GM18858 (cell line): ENCODE measurements around the gene SARNP.
"Not testable (repeated sequence)": the region's sequence is repeated elsewhere in the genome, so short reads cannot be mapped to it uniquely, and the experiment has no call there.

Experiments used
- ATAC-seq: cut with Tn5 transposase; IDR thresholded peaks from one replicate; pipeline ENCODE4 v1.9.1; 2021; ENCODE audit not compliant: unreplicated experiment

SARNP gene

DNA sequence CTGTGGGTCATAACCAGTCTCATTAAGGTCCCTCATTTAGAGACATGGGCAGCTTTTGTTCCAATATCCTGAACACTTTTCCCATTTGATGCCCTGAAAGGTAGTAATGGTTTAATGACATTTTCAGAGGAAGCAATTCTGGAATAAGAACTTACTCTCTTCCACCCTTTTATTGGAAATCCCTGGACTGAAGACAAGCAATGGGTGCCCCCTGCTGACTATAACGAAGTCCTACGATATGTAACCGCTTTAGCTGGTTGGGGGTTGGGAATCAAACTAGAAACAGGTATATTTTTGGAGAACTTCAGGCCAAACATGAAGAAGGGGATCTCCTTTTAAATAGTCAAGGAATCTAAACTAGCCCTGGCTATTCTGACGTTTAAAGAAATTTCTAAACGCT, 20.5 kb downstream of the SARNP start:
- ATAC-seq = no peak

GRCh38 chr12:55795950-55796349, 21.6 kb downstream of the SARNP start:
- ATAC-seq = no peak

GRCh38 chr12:55789893-55790292, 27.6 kb downstream of the SARNP start:
- ATAC-seq = no peak

- ATAC-seq = no peak
Observed at GRCh38 chr12:55789171-55789570, 28.4 kb downstream of the SARNP start.

GRCh38 chr12:55788546-55788945, 29.0 kb downstream of the SARNP start:
- ATAC-seq = no peak

DNA sequence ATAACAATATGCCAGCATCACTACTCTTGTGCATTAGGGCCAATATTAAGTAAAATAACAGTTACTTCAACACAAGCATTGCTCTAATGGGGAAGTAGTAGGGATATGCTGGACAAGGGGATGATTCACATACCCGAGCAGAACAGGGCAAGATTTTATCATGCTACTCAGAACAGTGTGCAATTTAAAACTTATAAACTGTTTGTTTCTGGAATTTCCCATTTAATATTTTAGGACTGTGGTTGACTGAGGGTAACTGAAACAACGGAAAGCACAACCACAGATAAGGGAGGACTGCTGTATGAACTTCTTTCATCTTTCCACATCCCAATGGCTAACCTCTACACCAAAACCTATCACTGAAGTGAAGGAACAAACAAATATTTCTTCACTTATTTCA, 36.8 kb downstream of the SARNP start:
- no peak for ATAC-seq

- ATAC-seq = no peak
Observed at GRCh38 chr12:55777856-55778255, 39.7 kb downstream of the SARNP start.

DNA sequence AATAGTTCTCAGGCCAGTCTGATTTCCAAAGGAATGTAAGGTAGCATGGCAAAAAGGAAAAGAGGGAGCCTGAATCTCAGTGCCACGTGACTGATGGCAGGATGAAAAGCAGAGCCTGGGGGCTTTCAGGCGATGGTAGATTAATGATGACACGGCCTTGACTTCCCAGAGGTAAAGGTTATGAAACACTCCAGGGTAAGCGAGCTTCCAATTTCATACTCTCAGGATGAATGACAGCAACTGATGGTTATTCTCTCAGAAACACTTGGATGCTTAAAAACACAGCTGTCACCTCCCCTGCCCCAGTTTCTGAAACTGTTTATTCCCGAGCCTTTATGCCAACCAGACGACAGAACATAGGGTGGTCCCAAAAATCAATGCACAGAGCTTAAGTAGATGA, 45.8 kb downstream of the SARNP start:
- no peak for ATAC-seq

GRCh38 chr12:55767156-55767555, 50.4 kb downstream of the SARNP start:
- ATAC-seq = no peak

DNA sequence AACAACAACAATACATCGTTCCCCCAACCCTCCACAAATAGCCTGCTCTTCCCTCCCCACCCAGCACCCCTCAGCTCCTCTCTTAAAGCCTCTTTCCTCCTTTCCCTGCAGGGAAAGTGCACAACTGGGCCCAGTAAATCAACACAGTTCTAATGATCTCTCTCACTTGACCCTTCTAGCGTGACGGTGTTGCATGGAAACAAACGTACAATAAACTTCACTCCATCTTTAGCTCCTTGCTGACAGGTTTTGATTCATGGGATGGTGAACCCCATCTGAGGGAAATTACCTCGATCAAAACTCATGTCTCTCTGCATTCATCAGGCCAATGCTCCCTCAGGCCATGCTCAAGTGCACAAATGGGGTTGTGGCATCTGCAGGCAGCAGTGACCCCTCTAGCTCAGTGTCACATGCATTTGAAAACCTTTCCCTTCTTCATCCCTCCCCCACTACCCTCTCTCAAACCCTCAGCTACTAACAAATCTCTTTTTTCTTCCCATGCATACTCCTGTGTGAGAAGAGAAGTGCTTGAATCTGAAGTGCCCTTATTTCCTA, 51.7 kb downstream of the SARNP start:
- no peak for ATAC-seq

GRCh38 chr12:55762646-55763045, 54.9 kb downstream of the SARNP start:
- ATAC-seq = no peak

DNA sequence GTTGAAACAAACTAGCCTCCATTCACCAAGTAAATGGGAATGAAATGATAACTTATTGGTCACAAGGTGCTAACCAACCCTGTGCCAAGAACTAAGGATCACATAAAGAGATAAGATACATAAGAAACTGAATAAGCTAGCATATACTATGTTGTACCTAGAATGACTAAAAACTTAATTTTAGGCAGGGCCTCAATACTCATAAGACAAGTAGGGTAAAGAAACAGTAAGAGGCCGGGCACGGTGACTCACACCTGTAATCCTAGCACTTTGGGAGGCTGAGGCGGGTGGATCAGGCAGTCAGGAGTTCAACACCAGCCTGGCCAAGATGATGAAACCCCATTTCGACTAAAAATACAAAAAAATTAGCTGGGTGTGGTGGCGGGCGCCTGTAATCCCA, 56.9 kb downstream of the SARNP start:
- no peak for ATAC-seq

DNA sequence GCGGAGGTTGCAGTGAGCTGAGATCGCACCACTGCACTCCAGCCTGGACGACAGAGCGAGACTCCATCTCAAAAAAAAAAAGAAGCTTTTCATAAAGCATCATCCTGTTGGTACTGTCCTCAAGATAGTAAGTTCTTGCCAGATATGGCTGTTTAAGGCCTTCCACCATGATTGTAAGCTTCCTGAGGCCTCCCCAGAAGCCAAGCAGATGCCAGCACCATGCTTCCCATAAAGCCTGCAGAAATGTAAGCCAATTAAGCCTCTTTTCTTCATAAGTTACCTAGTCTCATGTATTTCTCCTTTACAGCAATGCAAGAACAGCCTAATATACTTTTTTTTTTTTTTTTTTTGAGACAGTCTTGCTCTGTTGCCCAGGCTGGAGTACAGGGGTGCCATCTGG, 58.9 kb downstream of the SARNP start:
- ATAC-seq = not testable (repeated sequence)

DNA sequence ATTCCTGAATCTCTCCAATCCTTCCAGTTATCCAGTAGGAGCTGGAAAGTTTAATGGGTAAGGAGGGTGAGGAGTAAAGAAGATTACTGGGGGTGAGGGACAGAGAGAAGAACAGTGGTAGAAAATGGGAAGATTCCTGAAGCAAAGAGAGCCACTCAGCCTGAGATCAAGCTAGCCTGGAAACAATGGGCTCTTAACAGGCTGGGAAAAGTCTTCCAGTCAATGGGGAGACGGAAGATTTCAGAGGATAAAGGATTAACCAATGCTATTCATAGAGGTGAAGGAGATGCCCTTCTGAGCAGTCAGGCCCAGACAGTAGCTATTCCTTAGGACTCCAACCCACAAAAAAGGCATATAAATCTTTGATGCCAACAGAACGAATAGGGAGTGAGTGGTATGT, 59.8 kb downstream of the SARNP start:
- no peak for ATAC-seq

DNA sequence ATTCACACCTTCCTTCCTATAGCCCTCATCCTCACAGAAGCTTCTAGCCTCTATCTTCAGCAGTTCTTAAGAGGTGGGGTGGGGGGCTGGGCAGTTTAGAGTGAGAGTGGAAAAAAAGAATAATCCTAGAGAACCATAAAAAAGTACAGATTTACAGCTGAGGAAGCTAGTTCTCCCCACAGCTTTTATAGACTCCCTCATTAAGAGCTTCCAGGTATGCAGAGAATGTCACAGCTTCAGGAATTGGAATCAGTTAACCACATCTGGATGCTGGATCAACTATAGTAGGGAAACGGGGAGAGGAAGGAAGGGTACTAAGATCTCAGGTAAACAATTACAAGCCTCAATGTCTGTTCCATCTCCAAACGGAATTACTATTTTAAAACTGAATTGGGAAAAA, 62.3 kb downstream of the SARNP start:
- no peak for ATAC-seq

GRCh38 chr12:55748230-55748993, 69.1 kb downstream of the SARNP start:
- no peak for ATAC-seq

DNA sequence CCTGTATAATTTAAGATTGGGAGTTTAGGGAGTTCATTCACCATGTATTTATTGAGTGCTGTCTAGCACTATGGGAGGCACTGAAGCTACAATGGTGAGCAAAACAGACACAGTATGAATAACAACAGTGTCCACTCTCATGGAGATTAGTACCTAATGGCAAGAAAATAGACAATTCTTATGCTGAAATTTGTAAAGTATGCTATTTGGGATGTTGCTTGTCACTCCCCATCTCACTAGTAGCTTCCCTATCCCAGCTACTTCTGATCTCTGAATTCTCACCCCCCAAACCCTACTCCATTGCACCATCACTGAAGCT, 70.7 kb downstream of the SARNP start:
- ATAC-seq = no peak

GRCh38 chr12:55746174-55746912, 71.2 kb downstream of the SARNP start:
- no peak for ATAC-seq

- no peak for ATAC-seq
Observed at GRCh38 chr12:55745361-55746173, 72.0 kb downstream of the SARNP start.

- no peak for ATAC-seq
Observed at GRCh38 chr12:55744340-55745030, 73.0 kb downstream of the SARNP start.
